HepG2 (cell line): ENCODE data around the gene CAMTA1. TPM values are rescaled to one million over a fixed set of nuclear protein-coding genes. Genes with fewer than 3 reads are reported as not detected.

Experiments used
- ATAC-seq: fragments of 200-7000 bp; cut with Tn5 transposase; 3 replicates; pipeline ENCODE4 v1.9.1; 2020; ENCODE audit warnings: mild to moderate bottlenecking, moderate library complexity
- BruUV-seq: library from RNA; stranded (reverse); fragments of 400-500 nt; replicated peaks from 2 replicates; lab custom pipeline; 2021; lab: Mats Ljungman, UMichigan
- CTCF ChIA-PET: fragments of 300-600 bp; formaldehyde crosslinking; extraction: SDS; loops from one replicate; lab custom pipeline; 2021; ENCODE audit warnings: low total read pairs, inconsistent platforms, low intra/inter-chr PET ratio; lab: Yijun Ruan, JAX
- POLR2A ChIA-PET: fragments of 350-600 bp; sonication (Branson Sonifier 250); formaldehyde crosslinking; loops from one replicate; lab custom pipeline; 2020; ENCODE audit warnings: antibody characterized with exemption, inconsistent platforms; lab: Yijun Ruan, JAX
- DNase-seq: peaks from one replicate; pipeline ENCODE4 v3.0.0-alpha.2; 2015; ENCODE audit warnings: low spot score
- FAIRE-seq: peaks from 3 replicates; lab custom pipeline; 2011; peaks lifted over from hg19 to GRCh38; lab: Jason Lieb, UNC
- H2AFZ ChIP-seq: one replicate; pipeline ENCODE4 v1.6.1; 2011; ENCODE audit warnings: low read length, inconsistent platforms
- H3K27ac ChIP-seq: fragments of 300-600 bp; 3 replicates; pipeline ENCODE4 v1.8.0; 2011; ENCODE audit warnings: mixed run types, mild to moderate bottlenecking, mixed read lengths, low read length, inconsistent platforms; ENCODE audit not compliant: insufficient read depth; ENCODE audit errors: extremely low read length
- H3K27me3 ChIP-seq, 2 experiments: fragments of 200-600 bp in 1 of 2; 2 replicates in 1 of 2; 3 replicates in 1 of 2; pipeline versions ENCODE4 v1.6.0 to v1.8.0; 2011; ENCODE audit warnings: low read length in 2 of 2, mild to moderate bottlenecking in 2 of 2, moderate library complexity in 2 of 2, inconsistent platforms in 1 of 2; ENCODE audit not compliant: insufficient read depth in 2 of 2, control insufficient read depth in 1 of 2
- H3K36me3 ChIP-seq, 2 experiments: fragments of 200-600 bp in 1 of 2; replicated peaks in 1 of 2; 2 replicates in 1 of 2; 3 replicates in 1 of 2; pipeline versions ENCODE4 v1.5.1 to v1.8.0; 2011; ENCODE audit warnings: low read length in 2 of 2, inconsistent platforms in 1 of 2; ENCODE audit not compliant: insufficient read depth in 2 of 2, control insufficient read depth in 1 of 2
- H3K4me1 ChIP-seq: 2 replicates; pipeline ENCODE4 v1.5.1; 2012; ENCODE audit warnings: low read length, inconsistent platforms; ENCODE audit not compliant: insufficient read depth
- H3K4me2 ChIP-seq: 2 replicates; pipeline ENCODE4 v1.6.0; 2011; ENCODE audit warnings: low read depth, low read length, inconsistent platforms
- H3K4me3 ChIP-seq, 3 experiments: fragments of 200-600 bp in 1 of 3; sonication (generic), shearing (Covaris generic) in 1 of 3; replicated peaks in 1 of 3; 2 replicates each; pipeline ENCODE4 v1.5.1; 2011 to 2016; ENCODE audit warnings: low read length in 3 of 3, inconsistent platforms in 2 of 3, low read depth in 2 of 3, mild to moderate bottlenecking in 2 of 3, control low read depth in 1 of 3, mixed read lengths in 1 of 3; ENCODE audit not compliant: insufficient read depth in 1 of 3
- H3K79me2 ChIP-seq: one replicate; pipeline ENCODE4 v1.6.1; 2011; ENCODE audit warnings: low read length, inconsistent platforms; ENCODE audit not compliant: insufficient read depth
- H3K9ac ChIP-seq: 2 replicates; pipeline ENCODE4 v1.6.0; 2011; ENCODE audit warnings: mild to moderate bottlenecking, low read depth, low read length, inconsistent platforms; ENCODE audit not compliant: insufficient read depth
- H3K9me3 ChIP-seq: 2 replicates; pipeline ENCODE4 v1.5.1; 2012; ENCODE audit warnings: mild to moderate bottlenecking, low read length
- H4K20me1 ChIP-seq: 2 replicates; pipeline ENCODE4 v1.6.0; 2011; ENCODE audit warnings: inconsistent platforms, mild to moderate bottlenecking, low read length, moderate library complexity; ENCODE audit not compliant: insufficient read depth
- ATRX ChIP-seq: sonication (generic); formaldehyde crosslinking; IDR thresholded peaks from 2 replicates; pipeline ENCODE4 v1.4.0; 2020; ENCODE audit warnings: missing genetic modification reagents, borderline replicate concordance
- CTCF ChIP-seq: sonication (generic); formaldehyde crosslinking; IDR thresholded peaks from 2 replicates; pipeline ENCODE4 v1.5.0; 2020; ENCODE audit warnings: mild to moderate bottlenecking, missing genetic modification reagents, moderate library complexity
- ELF1 ChIP-seq: sonication (generic); formaldehyde crosslinking; IDR thresholded peaks from 2 replicates; pipeline ENCODE4 v1.4.0; 2020; ENCODE audit warnings: missing genetic modification reagents
- FLYWCH1 ChIP-seq: sonication (generic); formaldehyde crosslinking; IDR thresholded peaks from 2 replicates; pipeline ENCODE4 v1.8.1; 2023; ENCODE audit warnings: mild to moderate bottlenecking, missing genetic modification reagents
- GATAD1 ChIP-seq: IDR thresholded peaks from 2 replicates; pipeline ENCODE4 v1.6.1; 2016; ENCODE audit warnings: missing genetic modification reagents, missing compliant biosample characterization
- SETDB1 ChIP-seq: sonication (generic); formaldehyde crosslinking; IDR thresholded peaks from 2 replicates; pipeline ENCODE4 v1.5.1; 2020; ENCODE audit warnings: missing genetic modification reagents, mild to moderate bottlenecking, borderline replicate concordance
- STAG1 ChIP-seq: sonication (generic); formaldehyde crosslinking; IDR thresholded peaks from 2 replicates; pipeline ENCODE4 v1.4.0; 2020; ENCODE audit warnings: missing genetic modification reagents
- ZBTB44 ChIP-seq: sonication (generic); formaldehyde crosslinking; IDR thresholded peaks from 2 replicates; pipeline ENCODE4 v1.4.0; 2020; ENCODE audit warnings: missing genetic modification reagents
- ZNF264 ChIP-seq: sonication (generic); formaldehyde crosslinking; IDR thresholded peaks from 2 replicates; pipeline ENCODE4 v1.4.0; 2020; ENCODE audit warnings: missing genetic modification reagents
- WGBS: methylation state at CpG from one replicate; pipeline ENCODE4 v1.1.6; 2017; ENCODE audit warnings: low lambda C conversion rate; 5-methylcytosine and 5-hydroxymethylcytosine counted together
- in situ Hi-C: cut with HindIII; loops from 2 replicates; pipeline ENCODE4 v1.10.0; 2017; ENCODE audit warnings: low pct_unique_long_range_greater_than_20kb; ENCODE audit not compliant: extremely low pct_ligation_motif_present
- intact Hi-C: fragments of 100-400 bp; cut with micrococcal nuclease; formaldehyde crosslinking; loops from one replicate; pipeline ENCODE4 v1.10.0; 2022; ENCODE audit not compliant: unreplicated experiment
- polyA plus RNA-seq, 8 experiments: library from polyadenylated mRNA; depleted of rRNA in 3 of 8; stranded (reverse) in 7 of 8; unstranded in 1 of 8; fragments of >200 nt; fragmentation: Illumina TruSeq in 4 of 8; extraction: Trizol in 4 of 8; gene quantifications; 2 replicates each; pipeline versions ENCODE4 v1.2.1 to v1.2.3, GENCODE V29; 2011 to 2016; ENCODE audit warnings: low read depth in 4 of 8, missing spikeins in 1 of 8, mixed read lengths in 1 of 8; ENCODE audit not compliant: insufficient read depth in 1 of 8
- total RNA-seq, 5 experiments: library from RNA; depleted of rRNA; stranded (reverse); fragments of >200 nt; fragmentation: Illumina TruSeq; extraction: Trizol; gene quantifications; 2 replicates each; pipeline ENCODE4 v1.2.3, GENCODE V29; 2016; ENCODE audit warnings: low read depth in 1 of 5
- TF ChIP-seq, protein P1 (sequence below): IDR thresholded peaks from 2 replicates; pipeline ENCODE4 v1.6.1; 2016; ENCODE audit warnings: mild to moderate bottlenecking, missing biosample characterization, missing genetic modification reagents
- TF ChIP-seq, protein P2 (sequence below): sonication (generic); formaldehyde crosslinking; IDR thresholded peaks from 2 replicates; pipeline ENCODE4 v1.4.0; 2020; ENCODE audit warnings: mild to moderate bottlenecking, low read depth, missing genetic modification reagents

The CAMTA1 gene
- total and polyA plus RNA-seq, 2 of the 13 experiments (the other 11 are each of a cell fraction or from before 2014, with no cell fraction given): 25.0 to 36.4 TPM

GRCh38 chr1:7539769-7540175 is 754.5 kb downstream of the CAMTA1 start:
- ATAC-seq: no peak
- CTCF ChIA-PET: no interaction called here
- WGBS: 21% methylated on average over 7 of the region's 7 CpGs
- intact Hi-C loops (no loop called here), in situ Hi-C loops (no loop called here)
- Histone ChIP-seq H3K27me3 (peaks cover 4 to 30% of the 10 kb centered on the region in 2 experiments; a peak in 4 of 5 replicates), H3K9ac (no peak overlapping the region), H3K9me3 (no peaks in the 10 kb centered on the region), H3K79me2 (no peaks in the 10 kb centered on the region), H3K27ac (no peak overlapping the region), H3K4me3 (no peak overlapping the region), H4K20me1 (no peaks in the 10 kb centered on the region), H3K4me1 (0 out of 2 replicates have a peak, but pooled peaks cover 6% of the 10 kb centered on the region), H3K4me2 (no peak overlapping the region), H2AFZ (no peak overlapping the region), H3K36me3 (no peaks in the 10 kb centered on the region)
- TF ChIP-seq STAG1 (CRISPR knock-in tag) (0 out of 2 replicates have a peak, but pooled peaks have one; percentile 14), CTCF (CRISPR knock-in tag) (peak; percentile 51), GATAD1 (CRISPR knock-in tag) (no peak)
- DNase-seq: no peak
- FAIRE-seq: no peak
- no TSS peak for BruUV-seq
- POLR2A ChIA-PET: no interaction called here

- POLR2A ChIA-PET: no interaction called here
- intact Hi-C loops: no loop called here
- no peak for TF ChIP-seq FLYWCH1 (CRISPR knock-in tag)
- TF ChIP-seq, protein P1, sequence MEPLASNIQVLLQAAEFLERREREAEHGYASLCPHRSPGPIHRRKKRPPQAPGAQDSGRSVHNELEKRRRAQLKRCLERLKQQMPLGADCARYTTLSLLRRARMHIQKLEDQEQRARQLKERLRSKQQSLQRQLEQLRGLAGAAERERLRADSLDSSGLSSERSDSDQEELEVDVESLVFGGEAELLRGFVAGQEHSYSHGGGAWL: no peak
- TF ChIP-seq ZBTB44: no peak
- TF ChIP-seq, protein P2, sequence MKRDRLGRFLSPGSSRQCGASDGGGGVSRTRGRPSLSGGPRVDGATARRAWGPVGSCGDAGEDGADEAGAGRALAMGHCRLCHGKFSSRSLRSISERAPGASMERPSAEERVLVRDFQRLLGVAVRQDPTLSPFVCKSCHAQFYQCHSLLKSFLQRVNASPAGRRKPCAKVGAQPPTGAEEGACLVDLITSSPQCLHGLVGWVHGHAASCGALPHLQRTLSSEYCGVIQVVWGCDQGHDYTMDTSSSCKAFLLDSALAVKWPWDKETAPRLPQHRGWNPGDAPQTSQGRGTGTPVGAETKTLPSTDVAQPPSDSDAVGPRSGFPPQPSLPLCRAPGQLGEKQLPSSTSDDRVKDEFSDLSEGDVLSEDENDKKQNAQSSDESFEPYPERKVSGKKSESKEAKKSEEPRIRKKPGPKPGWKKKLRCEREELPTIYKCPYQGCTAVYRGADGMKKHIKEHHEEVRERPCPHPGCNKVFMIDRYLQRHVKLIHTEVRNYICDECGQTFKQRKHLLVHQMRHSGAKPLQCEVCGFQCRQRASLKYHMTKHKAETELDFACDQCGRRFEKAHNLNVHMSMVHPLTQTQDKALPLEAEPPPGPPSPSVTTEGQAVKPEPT: no peak
- TF ChIP-seq SETDB1: no peak
- no peak for TF ChIP-seq ZNF264 (CRISPR knock-in tag)
- no peak for TF ChIP-seq ELF1 (CRISPR knock-in tag)
- no peak for TF ChIP-seq ATRX (CRISPR knock-in tag)
- TF ChIP-seq, all 625 proteins: peak for 0
- CTCF ChIA-PET: no interaction called here
- Histone ChIP-seq H3K4me1 (0 out of 2 replicates have a peak, but pooled peaks cover 4% of the 10 kb centered on the region), H3K79me2 (no peaks in the 10 kb centered on the region), H3K4me3 (no peak overlapping the region), H2AFZ (no peak overlapping the region), H3K9me3 (no peaks in the 10 kb centered on the region), H3K27ac (no peak overlapping the region), H3K36me3 (no peaks in the 10 kb centered on the region), H4K20me1 (no peaks in the 10 kb centered on the region), H3K9ac (no peak overlapping the region), H3K27me3 (peaks cover 3 to 20% of the 10 kb centered on the region in 2 experiments; a peak in 3 of 5 replicates), H3K4me2 (no peak overlapping the region)
- ATAC-seq (no peak), DNase-seq (no peak), FAIRE-seq (no peak)
- in situ Hi-C loops: no loop called here
- no TSS peak for BruUV-seq
- WGBS: 34% methylated on average over 7 of the region's 7 CpGs
Observed at GRCh38 chr1:7540816-7541215, 755.6 kb downstream of the CAMTA1 start.
